H9 (cell line): ENCODE measurements around the gene HOXC11. TPM values are rescaled to one million over a fixed set of nuclear protein-coding genes. Genes with fewer than 3 reads are reported as not detected.

Source experiments
- DNase-seq: peaks from one replicate; pipeline ENCODE4 v3.0.0-alpha.2; 2017
- H2AFZ ChIP-seq: one replicate; pipeline ENCODE4 v1.6.1; 2013; ENCODE audit warnings: mild to moderate bottlenecking, low read length, control low read depth, moderate library complexity
- H2AK5ac ChIP-seq: 2 replicates; pipeline ENCODE4 v1.6.1; 2013; ENCODE audit warnings: low read length, control low read depth, mixed read lengths; ENCODE audit not compliant: insufficient read length
- H2BK120ac ChIP-seq: one replicate; pipeline ENCODE4 v1.6.1; 2013; ENCODE audit warnings: low read depth, mild to moderate bottlenecking, low read length, control low read depth, inconsistent platforms; ENCODE audit not compliant: poor library complexity, severe bottlenecking
- H2BK12ac ChIP-seq: 2 replicates; pipeline ENCODE4 v1.6.1; 2013; ENCODE audit warnings: low read length, control low read depth, mixed read lengths, low read depth; ENCODE audit not compliant: insufficient read length
- H2BK15ac ChIP-seq: 2 replicates; pipeline ENCODE4 v1.6.1; 2013; ENCODE audit warnings: low read depth, low read length, control low read depth
- H2BK20ac ChIP-seq: one replicate; pipeline ENCODE4 v1.6.1; 2013; ENCODE audit warnings: low read depth, mild to moderate bottlenecking, low read length, control low read depth, inconsistent platforms; ENCODE audit not compliant: poor library complexity, severe bottlenecking
- H2BK5ac ChIP-seq: 2 replicates; pipeline ENCODE4 v1.6.1; 2013; ENCODE audit warnings: low read length, control low read depth, mixed read lengths; ENCODE audit not compliant: insufficient read length
- H3K14ac ChIP-seq: 2 replicates; pipeline ENCODE4 v1.6.1; 2013; ENCODE audit warnings: low read length, control low read depth; ENCODE audit not compliant: insufficient read depth
- H3K18ac ChIP-seq: 2 replicates; pipeline ENCODE4 v1.6.1; 2013; ENCODE audit warnings: low read depth, mild to moderate bottlenecking, mixed read lengths, low read length, control low read depth; ENCODE audit not compliant: insufficient read length
- H3K23ac ChIP-seq: 2 replicates; pipeline ENCODE4 v1.6.1; 2013; ENCODE audit warnings: low read length, control low read depth, mixed read lengths, low read depth; ENCODE audit not compliant: insufficient read length
- H3K23me2 ChIP-seq: 2 replicates; pipeline ENCODE4 v1.6.1; 2013; ENCODE audit warnings: low read depth, mild to moderate bottlenecking, mixed read lengths, low read length, control low read depth; ENCODE audit not compliant: insufficient read length, poor library complexity, severe bottlenecking
- H3K27ac ChIP-seq: 2 replicates; pipeline ENCODE4 v1.5.1; 2013; ENCODE audit warnings: low read length, control low read depth, mixed read lengths, low read depth; ENCODE audit not compliant: insufficient read length
- H3K27me3 ChIP-seq: 2 replicates; pipeline ENCODE4 v1.6.1; 2013; ENCODE audit warnings: low read length, control low read depth, inconsistent platforms; ENCODE audit not compliant: insufficient read depth
- H3K4ac ChIP-seq: 2 replicates; pipeline ENCODE4 v1.6.1; 2013; ENCODE audit warnings: low read depth, mild to moderate bottlenecking, control low read depth, inconsistent platforms, low read length, moderate library complexity
- H3K4me1 ChIP-seq: 2 replicates; pipeline ENCODE4 v1.6.1; 2013; ENCODE audit warnings: low read length, control low read depth, inconsistent platforms; ENCODE audit not compliant: insufficient read depth
- H3K4me2 ChIP-seq: 2 replicates; pipeline ENCODE4 v1.6.1; 2013; ENCODE audit warnings: low read length, control low read depth, mixed read lengths; ENCODE audit not compliant: insufficient read length, insufficient read depth
- H3K56ac ChIP-seq: 2 replicates; pipeline ENCODE4 v1.6.1; 2013; ENCODE audit warnings: low read depth, mild to moderate bottlenecking, mixed read lengths, low read length, control low read depth; ENCODE audit not compliant: insufficient read length
- H3K79me1 ChIP-seq: 2 replicates; pipeline ENCODE4 v1.6.1; 2013; ENCODE audit warnings: low read depth, mild to moderate bottlenecking, moderate library complexity, low read length, control low read depth, inconsistent platforms; ENCODE audit not compliant: insufficient read depth, poor library complexity, severe bottlenecking
- H3K79me2 ChIP-seq: 2 replicates; pipeline ENCODE4 v1.6.1; 2013; ENCODE audit warnings: low read length, control low read depth, inconsistent platforms; ENCODE audit not compliant: insufficient read depth
- H3K9ac ChIP-seq: 2 replicates; pipeline ENCODE4 v1.6.1; 2013; ENCODE audit warnings: low read length, control low read depth, mixed read lengths; ENCODE audit not compliant: insufficient read length; ENCODE audit errors: extremely low read depth
- H3K9me3 ChIP-seq: one replicate; pipeline ENCODE4 v1.6.1; 2013; ENCODE audit warnings: low read depth, low read length, inconsistent platforms; ENCODE audit not compliant: control insufficient read depth
- H3T11ph ChIP-seq: one replicate; pipeline ENCODE4 v1.6.1; 2013; ENCODE audit warnings: mild to moderate bottlenecking, low read length, control low read depth, inconsistent platforms
- H4K20me1 ChIP-seq: one replicate; pipeline ENCODE4 v1.6.1; 2013; ENCODE audit not compliant: control insufficient read depth, insufficient read length, insufficient read depth
- H4K5ac ChIP-seq: 2 replicates; pipeline ENCODE4 v1.6.1; 2013; ENCODE audit warnings: low read depth, mild to moderate bottlenecking, mixed read lengths, low read length, control low read depth; ENCODE audit not compliant: insufficient read length
- H4K8ac ChIP-seq: replicated peaks from 2 replicates; pipeline ENCODE4 v1.6.1; 2013; ENCODE audit warnings: low read length, control low read depth, mixed read lengths, low read depth; ENCODE audit not compliant: insufficient read length
- H4K91ac ChIP-seq: 2 replicates; pipeline ENCODE4 v1.6.1; 2013; ENCODE audit warnings: low read depth, mild to moderate bottlenecking, moderate library complexity, mixed read lengths, low read length, control low read depth; ENCODE audit not compliant: insufficient read length
- H3K27ac Mint-ChIP-seq, 3 experiments: 2 replicates in 2 of 3; 3 replicates in 1 of 3; pipeline ENCODE4 v1.8.0; 2020 to 2021; ENCODE audit warnings: mixed read lengths in 3 of 3, mild to moderate bottlenecking in 1 of 3, moderate library complexity in 1 of 3
- H3K27me3 Mint-ChIP-seq: 2 replicates; pipeline ENCODE4 v1.8.0; 2021; ENCODE audit warnings: low read depth, mild to moderate bottlenecking, moderate library complexity, mixed read lengths
- H3K36me3 Mint-ChIP-seq, 3 experiments: 2 replicates in 2 of 3; 3 replicates in 1 of 3; pipeline ENCODE4 v1.8.0; 2020 to 2021; ENCODE audit warnings: low read depth in 3 of 3, mixed read lengths in 3 of 3; ENCODE audit not compliant: insufficient read depth in 1 of 3
- H3K4me1 Mint-ChIP-seq, 2 experiments: 2 replicates each; pipeline ENCODE4 v1.8.0; 2020; ENCODE audit warnings: mixed read lengths in 2 of 2
- H3K4me3 Mint-ChIP-seq, 2 experiments: 2 replicates in 1 of 2; 3 replicates in 1 of 2; pipeline ENCODE4 v1.8.0; 2020 to 2021; ENCODE audit warnings: mild to moderate bottlenecking in 2 of 2, mixed read lengths in 2 of 2, moderate library complexity in 1 of 2
- H3K9me3 Mint-ChIP-seq, 2 experiments: 2 replicates in 1 of 2; 3 replicates in 1 of 2; pipeline ENCODE4 v1.8.0; 2020; ENCODE audit warnings: mild to moderate bottlenecking in 2 of 2, mixed read lengths in 2 of 2, moderate library complexity in 1 of 2
- WGBS: extraction: QIAGEN DNeasy Blood & Tissue Kit; methylation state at CpG from one replicate; pipeline ENCODE4 v1.1.7; 2013; ENCODE audit warnings: missing lambda C conversion rate, low lambda C conversion rate, mixed read lengths; ENCODE audit not compliant: insufficient read length; ENCODE audit errors: extremely low coverage; 5-methylcytosine and 5-hydroxymethylcytosine counted together
- total RNA-seq: library from RNA; stranded (reverse); gene quantifications from 2 replicates; pipeline ENCODE4 v1.2.1, GENCODE V29; 2021
- TF ChIP-seq, protein P1 (sequence below): fragments of 200-600 bp; sonication (generic); conservative IDR thresholded peaks from 3 replicates; pipeline ENCODE4 v1.8.0; 2021; ENCODE audit warnings: antibody characterized with exemption, mild to moderate bottlenecking

Gene HOXC11
- total RNA-seq, 1 experiment from 2014 or later = not detected

DNA sequence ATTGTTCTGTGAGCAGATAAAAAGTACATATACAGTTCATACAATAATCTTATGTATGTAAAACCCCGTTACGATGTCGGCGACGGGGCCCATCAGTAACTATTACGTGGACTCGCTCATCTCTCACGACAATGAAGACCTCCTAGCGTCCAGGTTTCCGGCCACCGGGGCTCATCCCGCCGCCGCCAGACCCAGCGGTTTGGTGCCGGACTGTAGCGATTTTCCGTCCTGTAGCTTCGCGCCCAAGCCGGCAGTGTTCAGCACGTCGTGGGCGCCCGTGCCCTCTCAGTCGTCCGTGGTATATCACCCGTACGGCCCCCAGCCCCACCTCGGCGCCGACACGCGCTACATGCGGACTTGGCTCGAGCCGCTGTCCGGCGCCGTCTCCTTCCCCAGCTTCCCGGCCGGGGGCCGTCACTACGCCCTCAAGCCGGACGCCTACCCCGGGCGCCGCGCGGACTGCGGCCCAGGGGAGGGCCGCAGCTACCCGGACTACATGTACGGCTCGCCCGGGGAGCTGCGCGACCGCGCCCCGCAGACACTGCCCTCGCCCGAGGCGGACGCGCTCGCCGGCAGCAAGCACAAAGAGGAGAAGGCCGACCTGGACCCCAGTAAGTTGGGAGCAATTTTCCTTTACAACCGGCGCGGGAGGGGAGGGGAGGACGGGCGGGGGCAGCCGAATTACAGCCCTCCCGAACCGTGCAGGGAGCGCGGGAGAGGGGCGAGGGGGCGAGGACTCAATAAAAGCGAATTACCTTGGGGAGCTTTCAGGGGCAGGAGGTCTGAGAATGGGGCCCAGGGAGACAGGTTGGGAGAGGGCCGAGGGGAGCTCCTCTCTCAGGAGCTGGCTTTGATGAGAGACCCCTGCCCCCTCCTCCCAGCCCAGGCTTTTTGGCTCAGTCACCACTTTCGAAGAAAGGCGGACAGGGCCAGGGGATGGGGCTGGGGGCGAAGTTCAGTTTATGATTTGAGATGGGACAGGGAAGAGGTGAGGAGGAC, 27.5 kb downstream of the HOXC11 start, which contains the start of gene HOXC9:
TSS of gene HOXC9 (plus strand) at position 46 of the 999 bp plus-strand sequence. CDS start at position 74, 28 bp downstream.
- no CpG with 5 or more reads among the region's 87 CpGs for WGBS
- Histone ChIP-seq H3T11ph (no peak within 1 kb of the TSS), H2BK120ac (no peak within 1 kb of the TSS), H3K23me2 (no peaks in the 10 kb centered on the region), H3K27me3 (peaks cover 99% of the 10 kb centered on the region), H2BK15ac (no peak within 1 kb of the TSS), H3K14ac (no peak within 1 kb of the TSS), H3K9me3 (no peaks in the 10 kb centered on the region), H2AK5ac (no peak within 1 kb of the TSS), H3K79me1 (no peaks in the 10 kb centered on the region), H4K91ac (no peak within 1 kb of the TSS), H3K23ac (no peak within 1 kb of the TSS), H4K8ac (no peak within 1 kb of the TSS), H3K9ac (no peak within 1 kb of the TSS), H3K4me1 (no peaks in the 10 kb centered on the region), H3K18ac (no peak within 1 kb of the TSS), H2BK5ac (no peak within 1 kb of the TSS), H3K27ac (no peak within 1 kb of the TSS), H3K4me2 (peak within 1 kb of the TSS; percentile 26), H3K56ac (no peak within 1 kb of the TSS), H2AFZ (no peak within 1 kb of the TSS), H4K20me1 (no peaks in the 10 kb centered on the region), H3K4ac (no peak within 1 kb of the TSS), H4K5ac (no peak within 1 kb of the TSS), H3K79me2 (no peaks in the 10 kb centered on the region), H2BK20ac (no peak within 1 kb of the TSS), H2BK12ac (no peak within 1 kb of the TSS)
- TF ChIP-seq, protein P1, sequence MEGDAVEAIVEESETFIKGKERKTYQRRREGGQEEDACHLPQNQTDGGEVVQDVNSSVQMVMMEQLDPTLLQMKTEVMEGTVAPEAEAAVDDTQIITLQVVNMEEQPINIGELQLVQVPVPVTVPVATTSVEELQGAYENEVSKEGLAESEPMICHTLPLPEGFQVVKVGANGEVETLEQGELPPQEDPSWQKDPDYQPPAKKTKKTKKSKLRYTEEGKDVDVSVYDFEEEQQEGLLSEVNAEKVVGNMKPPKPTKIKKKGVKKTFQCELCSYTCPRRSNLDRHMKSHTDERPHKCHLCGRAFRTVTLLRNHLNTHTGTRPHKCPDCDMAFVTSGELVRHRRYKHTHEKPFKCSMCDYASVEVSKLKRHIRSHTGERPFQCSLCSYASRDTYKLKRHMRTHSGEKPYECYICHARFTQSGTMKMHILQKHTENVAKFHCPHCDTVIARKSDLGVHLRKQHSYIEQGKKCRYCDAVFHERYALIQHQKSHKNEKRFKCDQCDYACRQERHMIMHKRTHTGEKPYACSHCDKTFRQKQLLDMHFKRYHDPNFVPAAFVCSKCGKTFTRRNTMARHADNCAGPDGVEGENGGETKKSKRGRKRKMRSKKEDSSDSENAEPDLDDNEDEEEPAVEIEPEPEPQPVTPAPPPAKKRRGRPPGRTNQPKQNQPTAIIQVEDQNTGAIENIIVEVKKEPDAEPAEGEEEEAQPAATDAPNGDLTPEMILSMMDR = no peak
- Mint-ChIP-seq H3K4me1 (peaks cover 0 to 23% of the 10 kb centered on the region in 2 experiments; a peak in 2 of 4 replicates), H3K36me3 (no peaks in the 10 kb centered on the region), H3K27me3 (peaks cover 100% of the 10 kb centered on the region), H3K27ac (no peak within 1 kb of the TSS), H3K4me3 (peak within 1 kb of the TSS; percentile 45 to 63), H3K9me3 (peaks cover 4 to 9% of the 10 kb centered on the region in 2 experiments; a peak in 3 of 5 replicates)
- no peak for DNase-seq
